Endodermal cell (in vitro differentiated cells): Measurements from ENCODE around the gene SLC66A1. TPM values are rescaled to one million over a fixed set of nuclear protein-coding genes. Genes with fewer than 3 reads are reported as not detected.

Experiments used
- DNase-seq: peaks from one replicate; pipeline ENCODE4 v3.0.0-alpha.2; 2017
- H3K27ac ChIP-seq: 2 replicates; pipeline ENCODE4 v1.5.1; 2013; ENCODE audit warnings: mild to moderate bottlenecking, low read depth, low read length, moderate library complexity
- H3K27me3 ChIP-seq: 2 replicates; pipeline ENCODE4 v1.6.1; 2013; ENCODE audit warnings: mild to moderate bottlenecking, low read length, moderate library complexity; ENCODE audit not compliant: insufficient read depth, control insufficient read depth, poor library complexity, severe bottlenecking
- H3K36me3 ChIP-seq: 2 replicates; pipeline ENCODE4 v1.7.0; 2013; ENCODE audit warnings: mild to moderate bottlenecking, low read length, moderate library complexity; ENCODE audit not compliant: control insufficient read depth, insufficient read depth
- H3K4me1 ChIP-seq: one replicate; pipeline ENCODE4 v1.7.0; 2013; ENCODE audit warnings: low read length; ENCODE audit not compliant: control insufficient read depth, insufficient read depth
- H3K4me3 ChIP-seq: 2 replicates; pipeline ENCODE4 v1.5.1; 2013; ENCODE audit warnings: mild to moderate bottlenecking, low read length, moderate library complexity
- H3K9ac ChIP-seq: 2 replicates; pipeline ENCODE4 v1.6.1; 2013; ENCODE audit warnings: mild to moderate bottlenecking, low read length, moderate library complexity; ENCODE audit not compliant: poor library complexity, severe bottlenecking; ENCODE audit errors: extremely low read depth
- H3K9me3 ChIP-seq: 2 replicates; pipeline ENCODE4 v1.6.1; 2013; ENCODE audit warnings: mild to moderate bottlenecking, low read length, moderate library complexity; ENCODE audit not compliant: control insufficient read depth
- H3K27ac Mint-ChIP-seq: 2 replicates; pipeline ENCODE4 v1.8.0; 2020; ENCODE audit warnings: mixed read lengths
- H3K27me3 Mint-ChIP-seq: 2 replicates; pipeline ENCODE4 v1.8.0; 2021; ENCODE audit warnings: mild to moderate bottlenecking, mixed read lengths; ENCODE audit not compliant: insufficient read depth
- H3K36me3 Mint-ChIP-seq: 2 replicates; pipeline ENCODE4 v1.8.0; 2020; ENCODE audit warnings: low read depth, mixed read lengths
- H3K4me1 Mint-ChIP-seq: 2 replicates; pipeline ENCODE4 v1.8.0; 2020; ENCODE audit warnings: mixed read lengths
- H3K4me3 Mint-ChIP-seq: 2 replicates; pipeline ENCODE4 v1.8.0; 2020; ENCODE audit warnings: mild to moderate bottlenecking, moderate library complexity, mixed read lengths
- H3K9me3 Mint-ChIP-seq: 2 replicates; pipeline ENCODE4 v1.8.0; 2020; ENCODE audit warnings: mild to moderate bottlenecking, mixed read lengths
- CTCF ChIP-seq: fragments of 200-600 bp; sonication (generic); conservative IDR thresholded peaks from 2 replicates; pipeline ENCODE4 v1.5.0; 2021; ENCODE audit warnings: antibody characterized with exemption, mild to moderate bottlenecking
- whole genome bisulfite sequencing, 2 experiments: methylation state at CpG; one replicate each; pipeline versions ENCODE4 v1.1.5 to v1.1.7; 2013; ENCODE audit warnings: missing lambda C conversion rate in 2 of 2, mixed read lengths in 1 of 2; ENCODE audit not compliant: insufficient coverage in 1 of 2, insufficient read length in 1 of 2; 5-methylcytosine and 5-hydroxymethylcytosine counted together
- total RNA-seq, 2 donors: library from RNA; stranded (reverse); fragmentation: NEBNext Ultra II Directional in 1 of 2; extraction: Animal tissue kit (Norgen Biotek cat#: 25700) in 1 of 2; gene quantifications; 2 replicates in 1 of 2; 3 replicates in 1 of 2; pipeline ENCODE4 v1.2.1, GENCODE V29; 2021

The SLC66A1 gene
- total RNA-seq, 2 donors from 2014 or later: 20.8 to 22.6 TPM

- no peak overlapping the region for H3K4me3 Mint-ChIP-seq
Measured at GRCh38 chr1:19337289-19337688, 25.2 kb downstream of the SLC66A1 start.

GRCh38 chr1:19338323-19338762 lies 26.2 kb downstream of the SLC66A1 start:
- Histone ChIP-seq H3K9me3 (no peaks in the 10 kb centered on the region), H3K27ac (no peak overlapping the region), H3K9ac (no peak overlapping the region), H3K27me3 (no peaks in the 10 kb centered on the region), H3K36me3 (peaks cover 35% of the 10 kb centered on the region), H3K4me1 (no peaks in the 10 kb centered on the region), H3K4me3 (no peak overlapping the region)
- 88 to 95% methylated on average over 17 to 27 of the region's 27 CpGs for WGBS, 2 experiments
- Mint-ChIP-seq H3K4me1 (peaks cover 6% of the 10 kb centered on the region), H3K9me3 (no peaks in the 10 kb centered on the region), H3K4me3 (peak overlapping the region; percentile 33), H3K27ac (peak overlapping the region; percentile 94), H3K36me3 (peaks cover 33% of the 10 kb centered on the region), H3K27me3 (no peaks in the 10 kb centered on the region)
- peak; percentile 80 for TF ChIP-seq CTCF
- peak; percentile 94 for DNase-seq

More at GRCh38 chr1:19337289-19337688, 25.2 kb downstream of the SLC66A1 start:
- 98 to 100% methylated on average over 1 to 4 of the region's 4 CpGs for WGBS, 2 experiments
- no peaks in the 10 kb centered on the region for H3K27me3 ChIP-seq
- Mint-ChIP-seq H3K4me1 (peaks cover 6% of the 10 kb centered on the region), H3K27ac (peak overlapping the region; percentile 70), H3K27me3 (no peaks in the 10 kb centered on the region), H3K36me3 (peaks cover 28% of the 10 kb centered on the region), H3K9me3 (no peaks in the 10 kb centered on the region)
- no peaks in the 10 kb centered on the region for H3K4me1 ChIP-seq
- peaks cover 30% of the 10 kb centered on the region for H3K36me3 ChIP-seq
- H3K9ac ChIP-seq: no peak overlapping the region
- TF ChIP-seq CTCF: no peak
- no peak overlapping the region for H3K27ac ChIP-seq
- H3K4me3 ChIP-seq: no peak overlapping the region
- DNase-seq: no peak
- H3K9me3 ChIP-seq: no peaks in the 10 kb centered on the region

GRCh38 chr1:19339214-19339861 lies 27.2 kb downstream of the SLC66A1 start:
- WGBS, 2 experiments: 93 to 97% methylated on average over 13 to 19 of the region's 19 CpGs
- H3K27me3 Mint-ChIP-seq: no peaks in the 10 kb centered on the region
- H3K4me3 Mint-ChIP-seq: no peak overlapping the region
- peaks cover 39% of the 10 kb centered on the region for H3K36me3 Mint-ChIP-seq
- H3K4me1 Mint-ChIP-seq: peaks cover 6% of the 10 kb centered on the region
- no peaks in the 10 kb centered on the region for H3K9me3 Mint-ChIP-seq
- H3K9ac ChIP-seq: no peak overlapping the region
- no peaks in the 10 kb centered on the region for H3K9me3 ChIP-seq
- no peak for DNase-seq
- no peaks in the 10 kb centered on the region for H3K27me3 ChIP-seq
- no peak overlapping the region for H3K27ac Mint-ChIP-seq
- H3K4me1 ChIP-seq: no peaks in the 10 kb centered on the region
- H3K27ac ChIP-seq: peak overlapping the region; percentile 38
- TF ChIP-seq CTCF: no peak
- no peak overlapping the region for H3K4me3 ChIP-seq
- peaks cover 43% of the 10 kb centered on the region for H3K36me3 ChIP-seq
